LNCAP (cell line): ENCODE measurements around the gene CLCN6.

ENCODE experiments used
- TF ChIP-seq, protein P1 (sequence below): fragments of 450-650 bp; IDR thresholded peaks from 2 replicates; pipeline ENCODE4 v1.5.1; 2017; ENCODE audit warnings: mild to moderate bottlenecking

The CLCN6 gene, protein sequence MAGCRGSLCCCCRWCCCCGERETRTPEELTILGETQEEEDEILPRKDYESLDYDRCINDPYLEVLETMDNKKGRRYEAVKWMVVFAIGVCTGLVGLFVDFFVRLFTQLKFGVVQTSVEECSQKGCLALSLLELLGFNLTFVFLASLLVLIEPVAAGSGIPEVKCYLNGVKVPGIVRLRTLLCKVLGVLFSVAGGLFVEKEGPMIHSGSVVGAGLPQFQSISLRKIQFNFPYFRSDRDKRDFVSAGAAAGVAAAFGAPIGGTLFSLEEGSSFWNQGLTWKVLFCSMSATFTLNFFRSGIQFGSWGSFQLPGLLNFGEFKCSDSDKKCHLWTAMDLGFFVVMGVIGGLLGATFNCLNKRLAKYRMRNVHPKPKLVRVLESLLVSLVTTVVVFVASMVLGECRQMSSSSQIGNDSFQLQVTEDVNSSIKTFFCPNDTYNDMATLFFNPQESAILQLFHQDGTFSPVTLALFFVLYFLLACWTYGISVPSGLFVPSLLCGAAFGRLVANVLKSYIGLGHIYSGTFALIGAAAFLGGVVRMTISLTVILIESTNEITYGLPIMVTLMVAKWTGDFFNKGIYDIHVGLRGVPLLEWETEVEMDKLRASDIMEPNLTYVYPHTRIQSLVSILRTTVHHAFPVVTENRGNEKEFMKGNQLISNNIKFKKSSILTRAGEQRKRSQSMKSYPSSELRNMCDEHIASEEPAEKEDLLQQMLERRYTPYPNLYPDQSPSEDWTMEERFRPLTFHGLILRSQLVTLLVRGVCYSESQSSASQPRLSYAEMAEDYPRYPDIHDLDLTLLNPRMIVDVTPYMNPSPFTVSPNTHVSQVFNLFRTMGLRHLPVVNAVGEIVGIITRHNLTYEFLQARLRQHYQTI

DNA sequence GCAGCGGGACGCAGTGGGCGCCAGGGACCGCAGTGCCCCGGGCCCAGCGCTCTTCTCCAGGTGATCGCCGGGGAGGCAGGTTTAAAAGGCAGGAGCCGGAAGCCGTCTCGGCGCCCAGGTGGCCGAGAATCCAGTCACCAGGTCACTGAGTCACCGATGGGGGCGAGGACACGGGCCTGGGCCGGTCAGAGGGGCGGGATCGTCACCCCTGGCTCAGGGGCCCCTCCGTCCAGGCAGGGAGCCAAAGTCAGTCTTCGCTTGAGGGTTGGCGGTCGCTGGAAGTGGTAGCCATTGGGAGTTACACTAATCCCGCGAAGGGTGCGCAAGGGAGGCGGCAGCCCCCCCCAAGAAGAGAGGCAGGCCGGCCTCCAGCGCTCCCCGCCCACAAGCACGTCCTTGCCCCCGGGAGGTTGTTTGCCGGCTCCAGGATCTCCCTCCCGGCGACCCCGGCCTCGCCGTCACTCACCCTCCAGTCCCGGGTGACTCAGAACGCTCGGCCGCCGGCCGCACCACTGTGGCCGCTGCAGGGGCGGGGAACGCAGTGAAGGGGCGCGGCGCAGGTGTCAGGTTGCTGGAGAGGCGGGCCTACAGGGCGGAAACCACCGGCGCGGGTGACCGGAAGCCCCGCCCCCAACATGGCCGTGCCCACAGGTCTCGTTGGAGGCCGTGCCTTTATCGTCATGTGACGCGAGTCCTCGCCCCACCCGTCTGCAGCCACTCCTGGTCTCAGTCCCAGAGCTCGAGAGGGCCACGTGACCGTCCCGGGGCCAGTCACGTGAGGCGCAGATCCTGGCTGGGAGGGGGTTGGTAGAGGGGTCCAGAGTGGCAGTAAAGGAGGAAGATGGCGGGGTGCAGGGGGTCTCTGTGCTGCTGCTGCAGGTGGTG is at the start of gene CLCN6, which contains the start of gene MTHFR:
Gene CLCN6 (plus strand): TSS at position 770 of the 885 bp plus-strand sequence. CDS start 72 bp downstream, at position 842.
Gene MTHFR (minus strand): TSS at position 543 of the 885 bp plus-strand sequence. CDS start 2,848 bp downstream, outside the sequence.
- TF ChIP-seq, protein P1, sequence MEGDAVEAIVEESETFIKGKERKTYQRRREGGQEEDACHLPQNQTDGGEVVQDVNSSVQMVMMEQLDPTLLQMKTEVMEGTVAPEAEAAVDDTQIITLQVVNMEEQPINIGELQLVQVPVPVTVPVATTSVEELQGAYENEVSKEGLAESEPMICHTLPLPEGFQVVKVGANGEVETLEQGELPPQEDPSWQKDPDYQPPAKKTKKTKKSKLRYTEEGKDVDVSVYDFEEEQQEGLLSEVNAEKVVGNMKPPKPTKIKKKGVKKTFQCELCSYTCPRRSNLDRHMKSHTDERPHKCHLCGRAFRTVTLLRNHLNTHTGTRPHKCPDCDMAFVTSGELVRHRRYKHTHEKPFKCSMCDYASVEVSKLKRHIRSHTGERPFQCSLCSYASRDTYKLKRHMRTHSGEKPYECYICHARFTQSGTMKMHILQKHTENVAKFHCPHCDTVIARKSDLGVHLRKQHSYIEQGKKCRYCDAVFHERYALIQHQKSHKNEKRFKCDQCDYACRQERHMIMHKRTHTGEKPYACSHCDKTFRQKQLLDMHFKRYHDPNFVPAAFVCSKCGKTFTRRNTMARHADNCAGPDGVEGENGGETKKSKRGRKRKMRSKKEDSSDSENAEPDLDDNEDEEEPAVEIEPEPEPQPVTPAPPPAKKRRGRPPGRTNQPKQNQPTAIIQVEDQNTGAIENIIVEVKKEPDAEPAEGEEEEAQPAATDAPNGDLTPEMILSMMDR = no peak

DNA sequence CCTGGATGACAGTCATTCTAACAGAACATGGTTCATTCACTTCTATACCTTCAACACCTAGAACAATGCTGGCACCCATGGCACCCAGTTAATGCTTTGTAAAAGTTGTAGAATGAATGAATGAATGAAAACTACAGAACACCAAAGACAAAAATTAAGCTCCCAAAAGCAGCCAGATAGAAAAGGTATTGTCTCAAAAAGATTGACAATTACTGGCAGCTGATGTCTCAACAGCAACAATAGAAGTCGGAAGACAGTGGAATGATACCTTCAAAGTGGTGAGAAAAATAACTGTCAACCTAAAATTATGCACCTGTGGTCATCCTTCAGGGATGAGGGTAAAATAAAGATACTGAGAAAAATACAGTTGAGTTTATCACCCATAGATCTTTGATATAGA is 48.9 kb upstream of the CLCN6 start:
- TF ChIP-seq, protein P1 = no peak

DNA sequence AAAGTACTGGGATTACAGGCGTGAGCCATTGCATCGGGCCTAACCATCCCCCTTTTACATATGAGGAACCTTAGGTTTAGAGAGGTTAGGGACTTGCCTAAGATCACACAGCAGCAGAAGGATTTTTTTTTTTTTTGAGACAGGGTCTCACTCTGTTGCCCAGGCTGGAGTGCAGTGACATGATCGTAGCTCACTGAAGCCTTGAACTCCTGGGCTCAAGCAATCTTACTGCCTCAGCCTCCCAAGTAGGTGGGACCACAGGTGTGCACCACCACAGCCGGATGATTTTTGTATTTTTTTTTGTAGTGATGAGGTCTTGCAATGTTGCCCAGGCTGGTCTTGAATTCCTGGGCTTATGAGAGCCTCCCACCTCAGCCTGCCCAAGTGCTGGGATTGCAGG is 46.2 kb upstream of the CLCN6 start:
- TF ChIP-seq, protein P1 = no peak

DNA sequence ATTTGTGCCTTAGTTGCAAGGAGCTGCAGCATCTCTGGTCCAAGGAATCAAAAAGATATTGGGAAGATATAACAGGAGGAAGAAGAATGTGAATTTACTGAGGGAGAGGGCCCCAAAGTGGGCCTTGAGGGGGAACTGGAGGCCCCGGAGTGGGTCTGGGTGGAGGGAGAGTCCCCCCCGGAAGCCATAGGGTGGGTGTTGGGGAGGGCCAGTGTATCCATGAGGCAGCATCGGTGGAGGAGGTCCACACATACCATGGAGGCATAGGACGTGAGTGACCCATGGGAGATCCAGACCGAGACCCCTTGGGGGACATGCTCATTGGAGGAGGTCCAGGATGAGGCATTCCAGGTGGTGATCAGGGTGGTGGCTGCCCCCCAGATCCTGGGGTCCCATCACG is 44.7 kb upstream of the CLCN6 start:
- TF ChIP-seq, protein P1 = no peak

DNA sequence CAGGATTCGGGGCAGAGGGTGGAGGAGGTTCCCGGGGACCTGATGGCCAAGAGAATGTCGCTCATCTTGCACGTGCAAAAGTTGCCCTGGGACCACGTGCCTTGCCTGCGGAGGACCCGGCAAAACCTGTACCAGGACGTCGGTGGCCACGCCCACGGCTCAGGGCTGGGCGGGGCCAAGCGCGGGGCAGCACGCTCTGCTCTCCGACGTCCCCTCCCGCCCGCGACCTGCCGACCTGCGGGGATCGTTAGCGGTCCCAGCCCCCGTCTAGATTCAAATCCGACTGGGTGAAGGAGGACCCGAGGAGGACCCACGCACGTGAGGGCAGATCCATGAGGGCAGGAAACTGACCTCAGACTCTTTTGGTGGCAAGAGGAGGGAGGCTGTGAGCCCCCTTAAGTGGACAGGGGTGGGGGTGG is 44.0 kb upstream of the CLCN6 start, which contains the start of gene C1orf167:
Gene C1orf167 (plus strand): TSS at position 206 of the 419 bp plus-strand sequence. CDS start 2,208 bp downstream, outside the sequence.
- TF ChIP-seq, protein P1 = no peak

DNA sequence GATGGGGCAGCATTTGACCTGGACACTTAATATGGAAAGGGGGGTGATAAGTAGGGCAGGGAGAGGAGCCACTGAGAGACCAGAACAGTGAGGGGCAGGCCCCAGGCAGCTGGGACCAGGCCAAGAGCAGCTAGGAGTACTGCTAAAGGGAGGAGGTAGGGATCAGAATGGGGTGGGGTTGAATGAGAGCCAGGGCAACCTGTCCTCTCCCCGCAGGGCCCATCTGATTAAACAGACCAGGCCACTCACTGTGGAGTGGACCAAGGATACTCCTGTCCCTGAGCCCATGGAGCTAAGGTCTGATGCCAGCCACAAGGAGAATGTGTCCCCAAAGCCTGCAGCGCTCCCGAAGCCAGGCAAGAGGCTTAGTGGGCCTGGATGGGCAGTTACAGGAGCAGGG is 41.9 kb upstream of the CLCN6 start:
- TF ChIP-seq, protein P1 = no peak
